SU-DHL-6 (cell line): Measurements from ENCODE around the gene CLDN18.

ENCODE experiments used
- H2AFZ ChIP-seq: fragments of 200-600 bp; sonication (generic); 2 replicates; pipeline ENCODE4 v1.6.1; 2014; ENCODE audit warnings: low read depth, mild to moderate bottlenecking, moderate library complexity, mixed read lengths, antibody characterized with exemption, low read length; ENCODE audit not compliant: severe bottlenecking
- H3F3A ChIP-seq: fragments of 200-600 bp; shearing (Covaris generic); 2 replicates; pipeline ENCODE4 v1.6.0; 2016; ENCODE audit warnings: antibody characterized with exemption, mild to moderate bottlenecking; ENCODE audit not compliant: insufficient read depth
- H3K27ac ChIP-seq: fragments of 200-600 bp; sonication (generic); 2 replicates; pipeline ENCODE4 v1.5.1; 2016; ENCODE audit warnings: low read depth, mild to moderate bottlenecking, low read length, moderate library complexity, mixed read lengths
- H3K27me3 ChIP-seq: fragments of 200-600 bp; sonication (generic), shearing (Covaris generic); 2 replicates; pipeline ENCODE4 v1.6.0; 2014; ENCODE audit warnings: mild to moderate bottlenecking, low read length
- H3K36me3 ChIP-seq: fragments of 200-600 bp; sonication (generic); 2 replicates; pipeline ENCODE4 v1.6.1; 2014; ENCODE audit warnings: mild to moderate bottlenecking, low read length, mixed read lengths
- H3K4me2 ChIP-seq: fragments of 300-600, 200-600 bp; shearing (Covaris generic), sonication (generic); 2 replicates; pipeline ENCODE4 v1.6.0; 2014; ENCODE audit warnings: low read length, low read depth, mild to moderate bottlenecking; ENCODE audit not compliant: poor library complexity, severe bottlenecking
- H3K4me3 ChIP-seq: fragments of 200-600 bp; sonication (generic); 2 replicates; pipeline ENCODE4 v1.5.1; 2014; ENCODE audit warnings: antibody characterized with exemption, low read length, mild to moderate bottlenecking, mixed read lengths; ENCODE audit not compliant: insufficient read depth, poor library complexity, severe bottlenecking
- H3K79me2 ChIP-seq: fragments of 200-600 bp; sonication (generic); 2 replicates; pipeline ENCODE4 v1.6.1; 2014; ENCODE audit warnings: mild to moderate bottlenecking, low read length, moderate library complexity; ENCODE audit not compliant: insufficient read depth
- H3K9ac ChIP-seq: fragments of 200-600 bp; sonication (generic); 2 replicates; pipeline ENCODE4 v1.7.0; 2014; ENCODE audit warnings: mild to moderate bottlenecking, low read length
- H3K9me2 ChIP-seq: fragments of 200-600 bp; sonication (generic); replicated peaks from 2 replicates; pipeline ENCODE4 v1.6.1; 2014; ENCODE audit warnings: low read length; ENCODE audit not compliant: insufficient read depth
- H3K9me3 ChIP-seq: fragments of 200-600 bp; sonication (generic); 2 replicates; pipeline ENCODE4 v1.6.1; 2014; ENCODE audit warnings: low read length, mixed read lengths; ENCODE audit not compliant: insufficient read depth
- H4K20me1 ChIP-seq: fragments of 200-600 bp; sonication (generic); 2 replicates; pipeline ENCODE4 v1.6.1; 2014; ENCODE audit warnings: low read depth, mild to moderate bottlenecking, antibody characterized with exemption, low read length, moderate library complexity, mixed read lengths
- EZH2phosphoT487 ChIP-seq: fragments of 200-600 bp; sonication (generic), shearing (Covaris generic); conservative IDR thresholded peaks from 2 replicates; pipeline ENCODE4 v1.6.1; 2018; ENCODE audit warnings: mild to moderate bottlenecking, antibody characterized with exemption, low read length, moderate library complexity, mixed read lengths
- TF ChIP-seq, protein P1 (sequence below): fragments of 200-600 bp; sonication (generic); IDR thresholded peaks from one replicate; pipeline ENCODE4 v1.5.1; 2017; ENCODE audit warnings: antibody characterized with exemption, mild to moderate bottlenecking, low read length, moderate library complexity; ENCODE audit not compliant: insufficient read depth, poor library complexity, severe bottlenecking

The CLDN18 gene

DNA sequence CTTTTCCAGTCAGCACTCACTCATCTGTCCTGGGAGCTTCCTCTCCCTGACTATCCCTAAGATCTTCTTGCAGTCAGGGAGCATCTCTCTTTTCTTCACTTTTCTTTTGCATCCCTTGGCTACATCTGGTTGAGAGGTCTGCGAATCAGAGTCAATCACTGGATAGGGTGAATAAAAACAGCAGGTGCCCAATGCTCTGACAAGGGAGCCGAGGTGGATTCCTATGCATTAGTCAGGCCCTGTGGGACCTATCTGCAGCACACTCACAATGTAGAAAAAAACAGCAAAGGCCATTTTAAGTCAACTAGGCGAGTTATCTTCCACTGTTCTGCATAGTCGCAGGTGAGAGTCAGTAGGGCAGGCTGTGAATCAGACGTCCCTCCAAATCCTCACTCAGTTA lies 69.9 kb downstream of the CLDN18 start:
- Histone ChIP-seq H3K9me2 (no peaks in the 10 kb centered on the region), H3K9me3 (no peaks in the 10 kb centered on the region), H3K79me2 (no peaks in the 10 kb centered on the region), H4K20me1 (no peaks in the 10 kb centered on the region), H3F3A (no peaks in the 10 kb centered on the region), H3K4me3 (no peak overlapping the region), H3K9ac (no peak overlapping the region), H3K4me2 (no peak overlapping the region), H3K27me3 (no peaks in the 10 kb centered on the region), H2AFZ (no peak overlapping the region), H3K27ac (no peak overlapping the region), H3K36me3 (no peaks in the 10 kb centered on the region)
- TF ChIP-seq, protein P1, sequence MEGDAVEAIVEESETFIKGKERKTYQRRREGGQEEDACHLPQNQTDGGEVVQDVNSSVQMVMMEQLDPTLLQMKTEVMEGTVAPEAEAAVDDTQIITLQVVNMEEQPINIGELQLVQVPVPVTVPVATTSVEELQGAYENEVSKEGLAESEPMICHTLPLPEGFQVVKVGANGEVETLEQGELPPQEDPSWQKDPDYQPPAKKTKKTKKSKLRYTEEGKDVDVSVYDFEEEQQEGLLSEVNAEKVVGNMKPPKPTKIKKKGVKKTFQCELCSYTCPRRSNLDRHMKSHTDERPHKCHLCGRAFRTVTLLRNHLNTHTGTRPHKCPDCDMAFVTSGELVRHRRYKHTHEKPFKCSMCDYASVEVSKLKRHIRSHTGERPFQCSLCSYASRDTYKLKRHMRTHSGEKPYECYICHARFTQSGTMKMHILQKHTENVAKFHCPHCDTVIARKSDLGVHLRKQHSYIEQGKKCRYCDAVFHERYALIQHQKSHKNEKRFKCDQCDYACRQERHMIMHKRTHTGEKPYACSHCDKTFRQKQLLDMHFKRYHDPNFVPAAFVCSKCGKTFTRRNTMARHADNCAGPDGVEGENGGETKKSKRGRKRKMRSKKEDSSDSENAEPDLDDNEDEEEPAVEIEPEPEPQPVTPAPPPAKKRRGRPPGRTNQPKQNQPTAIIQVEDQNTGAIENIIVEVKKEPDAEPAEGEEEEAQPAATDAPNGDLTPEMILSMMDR = no peak
- no peak for TF ChIP-seq EZH2phosphoT487

DNA sequence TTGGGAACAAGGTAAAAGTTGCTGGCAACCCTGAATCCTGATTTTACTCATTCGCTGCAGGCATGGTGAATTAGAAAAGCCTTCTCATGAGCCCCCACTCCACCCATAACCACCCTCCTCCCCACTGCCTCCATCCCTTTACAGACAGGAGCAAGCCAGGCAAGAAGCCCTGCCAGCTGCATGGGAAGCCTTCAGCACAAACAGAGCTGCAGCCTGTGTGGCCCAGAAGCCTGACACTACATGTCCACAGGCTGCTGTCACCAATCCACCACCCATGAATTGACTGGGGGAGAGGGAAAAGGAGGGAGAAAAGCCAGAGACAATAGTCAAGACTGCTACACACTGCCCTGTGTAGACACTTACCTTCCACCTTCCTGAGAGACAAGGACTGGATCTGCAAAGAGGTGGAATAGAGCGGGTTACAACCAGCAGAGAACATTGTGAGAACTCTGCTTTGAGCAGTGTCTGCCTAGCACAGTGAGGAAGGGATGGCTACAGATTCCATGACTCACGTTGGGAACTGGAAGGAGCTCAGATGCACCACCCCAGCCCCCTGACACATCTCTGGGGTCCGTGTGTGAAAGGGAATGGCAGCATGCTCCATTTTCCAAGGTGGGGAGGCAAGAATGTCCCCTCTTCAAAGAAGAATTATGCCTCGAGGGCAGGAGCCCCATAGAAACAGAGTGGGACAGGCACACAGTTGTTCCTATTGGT lies 71.6 kb downstream of the CLDN18 start:
- no peaks in the 10 kb centered on the region for H3K9me2 ChIP-seq
- no peak overlapping the region for H3K27ac ChIP-seq
- H3K79me2 ChIP-seq = no peaks in the 10 kb centered on the region
- TF ChIP-seq, protein P1 = no peak
- TF ChIP-seq EZH2phosphoT487 = no peak
- H3K4me2 ChIP-seq = no peak overlapping the region
- no peak overlapping the region for H2AFZ ChIP-seq
- no peaks in the 10 kb centered on the region for H3K27me3 ChIP-seq
- H3K9ac ChIP-seq = no peak overlapping the region
- no peaks in the 10 kb centered on the region for H4K20me1 ChIP-seq
- H3F3A ChIP-seq = no peaks in the 10 kb centered on the region
- H3K4me3 ChIP-seq = no peak overlapping the region
- no peaks in the 10 kb centered on the region for H3K36me3 ChIP-seq
- H3K9me3 ChIP-seq = no peaks in the 10 kb centered on the region

DNA sequence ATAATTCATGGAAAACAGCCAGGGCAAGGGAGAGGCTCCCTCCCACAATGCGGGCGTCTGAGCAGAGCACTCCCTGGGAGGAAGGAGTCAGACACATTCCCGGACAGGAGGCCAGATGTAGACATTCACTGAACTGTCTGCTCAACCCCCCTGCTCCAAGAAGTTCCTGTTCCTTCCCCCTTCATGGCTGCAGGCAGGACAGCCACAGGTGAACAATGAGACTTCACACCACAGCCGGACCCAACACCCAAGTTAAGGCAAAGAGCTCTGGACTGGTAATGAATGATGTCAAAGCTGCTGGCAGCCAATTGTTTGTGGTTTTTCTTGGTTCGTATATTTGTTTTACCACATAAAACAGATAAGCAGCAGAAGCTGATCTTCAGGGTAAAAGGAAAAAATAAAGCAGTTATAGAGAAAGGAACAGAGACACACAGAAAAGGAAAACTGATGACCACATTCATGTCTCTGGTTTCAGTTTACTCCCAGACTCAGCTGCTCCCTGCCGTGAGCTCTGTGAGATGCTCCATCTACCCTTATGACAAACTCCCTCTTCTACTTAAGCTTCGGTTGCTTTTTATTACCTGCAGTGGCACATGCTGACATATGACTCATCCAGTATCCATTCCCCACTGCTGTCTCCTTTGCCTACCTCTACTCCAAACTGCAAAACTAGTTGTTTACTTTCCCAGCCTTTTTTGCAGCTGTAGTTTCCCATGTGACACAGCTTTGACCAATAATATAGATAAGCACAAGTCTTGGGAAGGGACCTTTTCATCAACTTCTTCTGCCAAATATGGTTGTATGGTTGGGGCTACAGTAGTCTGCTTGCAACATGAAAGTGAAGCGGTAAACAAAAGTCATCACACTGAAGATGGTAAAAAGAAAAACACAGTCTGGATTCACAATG lies 72.4 kb downstream of the CLDN18 start:
- no peaks in the 10 kb centered on the region for H3K36me3 ChIP-seq

More for the DNA sequence above, 72.4 kb downstream of the CLDN18 start:
- H3K4me3 ChIP-seq = no peak overlapping the region
- no peaks in the 10 kb centered on the region for H3F3A ChIP-seq
- no peaks in the 10 kb centered on the region for H4K20me1 ChIP-seq
- H3K9ac ChIP-seq = no peak overlapping the region
- no peaks in the 10 kb centered on the region for H3K27me3 ChIP-seq
- H2AFZ ChIP-seq = no peak overlapping the region
- no peaks in the 10 kb centered on the region for H3K9me3 ChIP-seq
- no peak for TF ChIP-seq EZH2phosphoT487
- no peak overlapping the region for H3K4me2 ChIP-seq
- no peak overlapping the region for H3K27ac ChIP-seq
- H3K79me2 ChIP-seq = no peaks in the 10 kb centered on the region
- H3K9me2 ChIP-seq = no peaks in the 10 kb centered on the region
